Activated B cell treated with CpG ODN at 0.5 μM for 24 hours (primary cell): ENCODE measurements around the gene TGM3. TPM values are rescaled to one million over a fixed set of nuclear protein-coding genes. Genes with fewer than 3 reads are reported as not detected.

ENCODE experiments used
- ATAC-seq: fragments of 200-7000 bp; cut with Tn5 transposase; one replicate; pipeline ENCODE4 v1.10.0; 2021; ENCODE audit warnings: low read depth, mild to moderate bottlenecking, moderate library complexity
- CTCF ChIA-PET: fragments of 350-600 bp; sonication (Branson Sonifier 250); formaldehyde crosslinking; loops from one replicate; lab custom pipeline; 2021; ENCODE audit warnings: antibody characterized with exemption; lab: Charles Lee
- POLR2A ChIA-PET: fragments of 350-600 bp; sonication (Branson Sonifier 250); formaldehyde crosslinking; loops from one replicate; lab custom pipeline; 2021; ENCODE audit warnings: antibody characterized with exemption; lab: Charles Lee
- DNase-seq: peaks from one replicate; pipeline ENCODE4 v3.0.0; 2022
- H3K27ac Mint-ChIP-seq: one replicate; pipeline ENCODE4 v1.8.0; 2020; ENCODE audit warnings: mixed read lengths
- H3K27me3 Mint-ChIP-seq: one replicate; pipeline ENCODE4 v1.8.0; 2021; ENCODE audit warnings: mixed read lengths
- H3K36me3 Mint-ChIP-seq: one replicate; pipeline ENCODE4 v1.8.0; 2021; ENCODE audit warnings: low read depth, mixed read lengths
- H3K4me1 Mint-ChIP-seq: one replicate; pipeline ENCODE4 v1.8.0; 2021; ENCODE audit warnings: mixed read lengths
- H3K4me3 Mint-ChIP-seq: one replicate; pipeline ENCODE4 v1.8.0; 2020; ENCODE audit warnings: mild to moderate bottlenecking, mixed read lengths
- H3K9me3 Mint-ChIP-seq: one replicate; pipeline ENCODE4 v1.8.0; 2020; ENCODE audit warnings: mixed read lengths
- CTCF ChIP-seq: fragments of 200-600 bp; IDR thresholded peaks from one replicate; pipeline ENCODE4 v1.8.0; 2022; ENCODE audit warnings: antibody characterized with exemption, mild to moderate bottlenecking
- intact Hi-C: fragments of 100-400 bp; cut with micrococcal nuclease; formaldehyde crosslinking; loops from one replicate; pipeline ENCODE4 v1.15.1; 2024
- total RNA-seq: library from RNA; stranded (reverse); gene quantifications from 2 replicates; pipeline ENCODE4 v1.2.3, GENCODE V29; 2022

TGM3 gene
- total RNA-seq, 1 donor from 2014 or later, result not detected

- TF ChIP-seq CTCF, result no peak
- no peak for DNase-seq
- intact Hi-C loops, result no loop called here
- ChIA-PET POLR2A (no interaction called here), CTCF (no interaction called here)
- ATAC-seq, result no peak
- no peaks in the 10 kb centered on the region for H3K36me3 Mint-ChIP-seq
- peaks cover 10% of the 10 kb centered on the region for H3K27me3 Mint-ChIP-seq
- H3K9me3 Mint-ChIP-seq, result no peaks in the 10 kb centered on the region
- H3K4me3 Mint-ChIP-seq, result no peak overlapping the region
- H3K27ac Mint-ChIP-seq, result no peak overlapping the region
- no peaks in the 10 kb centered on the region for H3K4me1 Mint-ChIP-seq
Observed at GRCh38 chr20:2332711-2333110, 36.9 kb downstream of the TGM3 start.

- ChIA-PET CTCF (no interaction called here), POLR2A (no interaction called here)
- Mint-ChIP-seq H3K4me1 (no peaks in the 10 kb centered on the region), H3K9me3 (no peaks in the 10 kb centered on the region), H3K4me3 (no peak overlapping the region), H3K27me3 (peaks cover 10% of the 10 kb centered on the region), H3K27ac (no peak overlapping the region), H3K36me3 (no peaks in the 10 kb centered on the region)
- DNase-seq (no peak), ATAC-seq (no peak)
- no peak for TF ChIP-seq CTCF
- intact Hi-C loops, result no loop called here
Observed at GRCh38 chr20:2333821-2334220, 38.0 kb downstream of the TGM3 start.

- POLR2A ChIA-PET, result no interaction called here
- no peak overlapping the region for H3K27ac Mint-ChIP-seq
- H3K4me3 Mint-ChIP-seq, result no peak overlapping the region
- ATAC-seq (no peak), DNase-seq (no peak)
- peaks cover 15% of the 10 kb centered on the region for H3K27me3 Mint-ChIP-seq
- intact Hi-C loops, result no loop called here
- CTCF ChIA-PET, result no interaction called here
- H3K36me3 Mint-ChIP-seq, result no peaks in the 10 kb centered on the region
- no peaks in the 10 kb centered on the region for H3K9me3 Mint-ChIP-seq
- H3K4me1 Mint-ChIP-seq, result no peaks in the 10 kb centered on the region
- no peak for TF ChIP-seq CTCF
Observed at GRCh38 chr20:2335096-2335870, 39.5 kb downstream of the TGM3 start.

GRCh38 chr20:2336471-2336870 is 40.7 kb downstream of the TGM3 start:
- no peaks in the 10 kb centered on the region for H3K36me3 Mint-ChIP-seq
- no peaks in the 10 kb centered on the region for H3K4me1 Mint-ChIP-seq
- peaks cover 19% of the 10 kb centered on the region for H3K27me3 Mint-ChIP-seq
- H3K27ac Mint-ChIP-seq, result no peak overlapping the region
- ATAC-seq (no peak), DNase-seq (no peak)
- no peak overlapping the region for H3K4me3 Mint-ChIP-seq
- TF ChIP-seq CTCF, result no peak
- ChIA-PET POLR2A (no interaction called here), CTCF (no interaction called here)
- H3K9me3 Mint-ChIP-seq, result no peaks in the 10 kb centered on the region
- intact Hi-C loops, result no loop called here

- POLR2A ChIA-PET, result no interaction called here
- Mint-ChIP-seq H3K27me3 (peaks cover 22% of the 10 kb centered on the region), H3K4me3 (no peak overlapping the region), H3K27ac (no peak overlapping the region), H3K4me1 (no peaks in the 10 kb centered on the region), H3K9me3 (no peaks in the 10 kb centered on the region), H3K36me3 (no peaks in the 10 kb centered on the region)
- DNase-seq, result no peak
- intact Hi-C loops, result no loop called here
- CTCF ChIA-PET, result no interaction called here
- no peak for ATAC-seq
- no peak for TF ChIP-seq CTCF
Observed at GRCh38 chr20:2337142-2337541, 41.3 kb downstream of the TGM3 start.
